CD4-positive, alpha-beta T cell treated with Interleukin-21 for 1 hour (primary cell): ENCODE results near the gene PIGQ.

Source experiments
- DNase-seq: peaks from one replicate; pipeline ENCODE4 v3.0.0-alpha.2; 2020

PIGQ gene

GRCh38 chr16:534856-535445, 34.8 kb upstream of the PIGQ start:
- no peak for DNase-seq

DNA sequence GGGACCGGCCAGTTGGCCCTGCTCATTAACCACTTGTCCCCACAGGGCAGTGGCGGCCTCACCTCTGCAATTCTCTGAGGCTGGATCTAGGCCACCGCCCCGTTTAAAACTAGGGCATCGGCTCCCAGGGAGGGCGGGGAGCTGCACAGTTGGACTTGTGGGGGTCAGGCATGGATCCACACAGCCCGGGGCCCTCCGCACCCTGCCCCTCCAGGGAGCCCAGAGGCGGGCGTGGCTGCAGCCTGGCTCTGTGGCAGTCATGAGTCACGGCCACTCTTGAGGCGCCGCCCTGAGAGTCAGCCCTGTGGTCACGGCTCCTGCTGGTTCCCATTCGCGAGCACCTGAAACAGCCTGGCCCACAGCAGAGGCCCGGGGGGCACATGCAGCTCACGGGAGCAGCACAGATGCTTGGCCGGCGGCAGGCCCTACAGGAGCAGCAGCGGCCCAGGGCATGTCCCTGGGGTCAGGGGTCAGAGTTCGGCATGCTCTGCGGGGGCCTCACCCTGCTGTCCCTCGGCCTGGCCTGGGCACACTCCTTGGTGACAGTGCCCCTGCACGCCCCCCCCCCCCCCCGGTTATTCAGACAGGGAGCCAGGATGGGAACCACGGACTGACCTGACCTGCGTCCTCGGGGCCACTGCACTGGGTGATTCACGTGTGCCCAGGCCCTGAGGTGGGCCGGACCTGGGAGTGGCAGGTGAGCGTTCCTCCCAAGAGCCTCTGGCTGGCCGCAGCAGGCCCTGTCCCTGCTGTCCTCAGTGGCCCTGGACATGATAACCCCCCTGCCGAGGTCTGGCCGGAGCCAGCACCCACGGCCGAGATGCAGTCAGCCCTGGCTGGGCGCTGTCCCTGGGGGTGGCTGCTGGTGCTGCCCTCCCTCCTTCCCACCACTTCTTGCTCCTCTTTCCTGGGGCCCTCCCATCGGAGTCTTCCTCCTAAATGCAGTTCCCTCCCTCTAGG, 34.0 kb upstream of the PIGQ start:
- no peak for DNase-seq

DNA sequence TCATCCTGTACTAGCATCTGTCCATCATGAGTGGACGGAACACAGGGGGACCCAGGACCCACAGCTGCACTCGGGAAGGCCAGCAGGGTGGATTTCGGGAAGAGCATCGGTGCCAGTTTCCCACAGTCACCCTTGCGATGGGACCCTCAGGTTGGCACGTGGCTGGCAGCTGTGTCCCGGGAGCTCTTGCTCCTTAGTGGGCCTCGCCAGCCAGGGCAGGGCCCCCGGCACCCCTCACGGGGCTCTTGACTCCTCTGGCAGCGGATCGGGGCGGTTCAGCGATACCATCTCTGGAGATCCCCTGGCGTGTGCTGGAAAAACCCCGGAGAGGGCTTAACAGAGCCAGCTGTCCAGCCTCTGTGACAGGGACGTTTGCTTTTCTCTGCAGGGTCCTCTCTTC, 33.0 kb upstream of the PIGQ start:
- DNase-seq: no peak

- no peak for DNase-seq
These were observed 32.1 kb upstream of the PIGQ start for GRCh38 chr16:537415-538335.

GRCh38 chr16:539901-540530, 29.8 kb upstream of the PIGQ start:
- DNase-seq: no peak

- DNase-seq: no peak
These were observed 29.0 kb upstream of the PIGQ start for GRCh38 chr16:540645-541340.

- DNase-seq: no peak
These were observed 26.2 kb upstream of the PIGQ start for GRCh38 chr16:543301-544164.

DNA sequence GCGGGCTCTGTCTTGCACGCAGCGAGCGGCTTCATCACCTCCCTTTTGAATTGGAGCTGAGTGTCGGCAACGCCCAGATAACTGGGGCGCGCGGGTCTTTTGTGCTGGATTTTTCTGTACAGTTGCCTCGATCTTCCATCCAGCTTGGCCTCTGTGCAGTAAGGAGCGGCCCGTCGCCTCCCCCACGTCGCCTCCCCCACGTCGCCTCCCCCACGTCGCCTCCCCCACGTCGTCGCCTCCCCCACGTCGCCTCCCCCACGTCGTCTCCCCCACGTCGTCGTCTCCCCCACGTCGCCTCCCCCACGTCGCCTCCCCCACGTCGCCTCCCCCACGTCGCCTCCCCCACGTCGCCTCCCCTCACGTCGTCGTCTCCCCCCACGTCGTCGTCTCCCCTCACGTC, 25.3 kb upstream of the PIGQ start:
- no peak for DNase-seq

GRCh38 chr16:546909-547770, 22.6 kb upstream of the PIGQ start:
- peak; percentile 60 for DNase-seq

DNA sequence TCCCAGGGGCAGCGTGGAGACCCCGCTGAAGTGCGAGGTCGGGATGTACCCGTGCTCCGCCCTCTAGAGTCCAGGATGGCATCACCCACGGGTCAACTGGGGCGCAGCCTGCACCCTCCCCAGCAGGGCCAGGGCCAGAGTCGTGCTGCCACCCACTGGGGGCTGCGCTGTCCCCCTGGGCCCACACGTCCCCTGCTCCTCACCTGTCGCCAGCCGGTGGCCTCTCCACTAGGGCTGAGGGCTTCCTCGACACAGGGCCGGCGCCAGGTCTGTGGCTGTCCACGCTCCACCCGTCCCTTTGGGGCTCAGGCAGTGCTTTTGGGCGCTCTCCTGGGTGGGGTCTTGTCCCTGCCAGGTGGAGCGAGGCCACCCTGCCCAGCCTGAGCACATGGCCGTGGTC, 21.2 kb upstream of the PIGQ start:
- DNase-seq: no peak

GRCh38 chr16:549544-550263, 20.1 kb upstream of the PIGQ start:
- no peak for DNase-seq

GRCh38 chr16:551210-551609, 18.6 kb upstream of the PIGQ start:
- no peak for DNase-seq

DNA sequence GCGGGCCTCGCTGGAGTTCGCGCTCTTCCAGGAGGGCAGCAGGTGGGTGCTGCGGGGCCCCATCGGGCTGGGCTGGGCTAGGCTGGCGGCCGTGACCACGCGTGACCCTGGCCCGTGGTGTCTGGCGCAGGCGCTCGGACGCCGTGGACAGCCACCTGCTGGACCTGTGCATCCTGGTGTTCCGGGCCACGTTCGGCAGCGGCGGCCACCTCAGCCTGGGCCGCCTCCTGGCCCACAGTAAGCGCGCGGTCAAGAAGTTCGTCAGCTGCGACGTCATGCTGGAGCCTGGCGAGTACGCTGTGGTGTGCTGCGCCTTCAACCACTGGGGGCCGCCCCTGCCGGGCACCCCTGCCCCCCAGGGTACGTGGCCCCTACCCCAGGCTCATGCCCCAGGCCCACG, 17.6 kb upstream of the PIGQ start:
- DNase-seq: no peak

GRCh38 chr16:553601-554296, 16.0 kb upstream of the PIGQ start:
- DNase-seq: no peak

GRCh38 chr16:554297-554621, 15.5 kb upstream of the PIGQ start:
- DNase-seq: no peak

GRCh38 chr16:554640-555365, 15.0 kb upstream of the PIGQ start:
- no peak for DNase-seq

DNA sequence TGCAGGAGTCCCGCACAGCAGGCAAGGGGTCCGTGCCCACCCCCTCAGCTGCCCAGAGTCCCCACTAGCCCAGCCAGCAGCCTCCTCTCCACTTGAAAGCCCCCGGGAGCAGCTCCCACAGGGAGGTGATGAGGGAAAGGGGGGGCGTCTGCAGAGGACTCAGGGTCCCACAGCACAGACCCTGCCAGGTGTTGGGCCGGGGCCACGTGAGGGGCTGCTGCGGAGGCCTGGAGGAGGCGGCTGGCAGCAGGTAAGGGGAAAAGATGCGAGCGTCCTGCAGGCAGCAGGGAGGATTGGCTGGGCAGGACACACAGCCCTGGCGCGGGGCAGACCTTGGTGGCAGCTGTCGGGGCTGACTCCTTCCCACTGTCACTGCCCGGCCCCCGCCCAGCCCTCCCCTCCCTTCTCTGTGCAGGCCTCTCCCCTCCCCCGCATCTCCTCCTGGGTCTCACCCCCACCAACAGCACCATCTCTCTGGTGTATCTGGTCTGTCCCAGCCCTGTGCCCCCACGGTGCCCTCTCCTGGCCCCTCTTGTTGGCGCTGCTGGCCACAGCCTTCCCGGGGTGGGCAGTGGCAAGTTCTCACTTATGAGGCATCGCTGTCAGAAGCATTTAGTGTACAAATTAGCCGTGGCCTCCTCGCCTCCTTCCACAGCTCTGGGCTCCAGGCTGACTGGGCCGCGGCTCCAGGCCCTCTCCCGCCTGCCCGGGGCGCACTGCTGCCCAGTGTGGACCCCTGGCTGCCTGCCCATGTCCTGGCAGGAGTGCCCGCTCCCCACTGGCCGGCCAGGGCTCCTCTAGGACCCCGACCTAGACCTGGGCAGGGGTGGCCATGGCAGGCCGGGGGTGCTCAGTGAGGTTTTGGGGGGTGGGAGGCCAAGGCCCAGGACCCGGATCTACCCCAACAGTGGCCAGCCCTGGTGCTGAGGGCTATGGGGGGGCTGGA, 14.0 kb upstream of the PIGQ start:
- DNase-seq: no peak
